Left lobe of liver (tissue), 2 donors: Measurements from ENCODE around the gene TRIM9. TPM values are rescaled to one million over a fixed set of nuclear protein-coding genes. Genes with fewer than 3 reads are reported as not detected.

Source experiments
- ATAC-seq: fragments of 200-7000 bp; cut with Tn5 transposase; one replicate; pipeline ENCODE4 v1.9.1; 2020; ENCODE audit warnings: mild to moderate bottlenecking, moderate library complexity
- DNase-seq: peaks from one replicate; pipeline ENCODE4 v3.0.0-alpha.2; 2020; ENCODE audit warnings: low spot score
- total RNA-seq: library from RNA; stranded (reverse); gene quantifications from one replicate; pipeline ENCODE4 v1.2.1, GENCODE V29; 2021
- donor health status: DM: no; HTN: no; CAD: no; lungs with moderate emphysema.
- donor health status: DM: no; HTN: yes; CAD: no.

The TRIM9 gene
- 0.20 TPM for total RNA-seq

DNA sequence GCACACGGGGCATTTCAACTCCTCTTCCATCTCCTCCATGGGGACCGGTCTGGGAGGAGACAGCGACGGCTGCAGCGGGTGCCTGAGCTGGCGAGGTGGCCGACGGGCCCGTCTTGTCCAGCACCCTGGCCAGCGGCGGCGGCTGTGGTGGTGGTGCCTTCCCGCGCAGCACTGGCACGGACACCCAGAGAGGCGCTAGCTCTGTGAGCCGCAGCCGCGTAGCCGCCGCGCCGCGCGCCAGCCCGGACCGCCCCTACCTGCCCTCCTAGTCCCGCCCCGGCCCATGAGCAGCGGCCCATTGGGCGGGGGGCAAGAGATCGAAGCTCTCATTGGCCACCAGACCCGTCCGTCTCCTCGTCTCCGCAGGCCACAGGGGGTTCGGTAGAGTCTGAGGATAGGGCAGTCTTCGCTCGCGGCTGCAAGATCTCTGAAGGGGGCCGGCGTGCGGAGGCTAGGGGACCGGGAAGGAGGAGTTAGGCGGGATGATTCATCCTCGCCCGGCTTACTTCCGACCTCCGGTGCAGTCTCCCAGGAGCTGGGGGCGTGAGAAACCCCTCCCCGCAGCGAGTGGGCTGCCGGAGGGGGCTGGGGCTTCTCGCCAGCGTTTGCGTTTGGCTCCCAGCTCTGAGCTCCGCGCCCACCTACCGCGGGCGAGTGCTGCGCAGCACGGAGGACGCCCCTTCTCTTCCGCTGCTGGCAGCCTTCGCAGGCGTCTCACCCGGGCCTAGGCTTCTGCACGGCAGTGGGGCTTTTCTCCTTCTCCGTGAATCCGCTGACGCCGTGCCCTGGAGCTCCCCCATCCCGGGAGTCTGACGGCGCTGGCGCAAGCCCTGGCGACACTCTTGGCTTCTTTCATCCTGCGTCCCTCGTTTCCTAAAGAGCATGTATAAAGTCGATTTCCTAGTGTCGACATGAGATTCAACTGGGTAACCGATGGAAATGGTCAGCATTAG lies at the start of gene TRIM9:
TSS of gene TRIM9 (minus strand) at position 205 of the 953 bp plus-strand sequence. CDS start at position 39, 166 bp downstream.
- ATAC-seq = peak; percentile 97
- peak; percentile 88 for DNase-seq

- no peak for ATAC-seq
- DNase-seq = no peak
Observed at GRCh38 chr14:51140856-51141255, 46.0 kb upstream of the TRIM9 start.

GRCh38 chr14:51140338-51140737 lies 45.4 kb upstream of the TRIM9 start:
- ATAC-seq (no peak), DNase-seq (no peak)

- DNase-seq (no peak), ATAC-seq (peak; percentile 30)
Observed at GRCh38 chr14:51139121-51139681, 44.3 kb upstream of the TRIM9 start.

DNA sequence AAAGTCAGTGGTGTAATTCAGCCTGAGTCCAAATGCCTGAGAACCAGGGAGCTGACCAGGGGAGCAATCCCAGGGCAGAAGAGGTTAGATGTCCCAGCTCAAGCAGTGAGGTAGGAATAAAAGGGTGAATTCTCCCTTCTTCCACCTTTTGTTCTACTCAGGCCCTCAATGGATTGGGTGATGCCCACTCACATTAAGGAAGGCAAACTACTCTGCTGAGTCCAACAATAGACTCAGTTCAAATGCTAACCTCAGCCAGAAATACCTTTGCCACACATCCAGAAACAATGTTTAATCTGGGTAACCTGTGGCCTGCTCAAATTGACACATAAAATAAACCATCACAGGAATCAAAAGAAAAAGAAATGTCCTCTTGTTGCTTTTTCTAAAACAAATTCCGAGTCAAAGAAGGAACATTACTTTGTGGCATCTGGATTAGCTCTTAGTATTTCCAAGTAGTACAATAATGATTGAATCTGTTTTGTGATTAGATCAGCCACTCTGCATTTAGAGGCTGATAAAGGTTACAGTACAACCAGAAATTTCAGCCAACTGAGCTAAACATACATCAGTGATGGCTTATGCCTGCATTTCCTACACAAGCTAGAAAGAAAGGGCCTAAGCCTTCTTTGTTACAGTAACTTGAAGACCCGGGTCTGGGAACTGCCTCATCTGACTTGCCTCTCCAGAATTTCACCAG lies 43.6 kb upstream of the TRIM9 start:
- ATAC-seq = no peak
- no peak for DNase-seq

GRCh38 chr14:51131516-51131915 lies 36.6 kb upstream of the TRIM9 start:
- ATAC-seq (no peak), DNase-seq (no peak)

DNA sequence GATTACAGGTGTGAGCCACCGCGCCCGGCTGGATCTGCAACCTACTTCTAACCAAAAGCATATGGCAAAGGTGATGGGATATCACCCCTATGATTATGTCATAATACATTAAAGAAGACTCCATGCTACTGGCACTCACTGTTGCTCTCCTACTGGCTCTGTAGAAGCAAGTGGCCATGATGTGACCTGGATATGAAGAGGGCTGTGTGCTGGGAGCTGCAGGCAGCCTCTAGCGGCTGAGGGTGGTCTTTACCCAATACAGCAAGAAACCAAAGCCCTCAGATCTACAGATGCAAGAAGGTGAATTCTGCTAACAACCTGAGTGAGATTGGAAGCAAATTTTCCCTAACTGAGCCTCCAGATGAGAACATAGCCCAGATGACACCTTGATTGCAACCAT lies 34.2 kb upstream of the TRIM9 start:
- ATAC-seq (no peak), DNase-seq (no peak)

- no peak for DNase-seq
- ATAC-seq = no peak
Observed at GRCh38 chr14:51124029-51124428, 29.1 kb upstream of the TRIM9 start.

DNA sequence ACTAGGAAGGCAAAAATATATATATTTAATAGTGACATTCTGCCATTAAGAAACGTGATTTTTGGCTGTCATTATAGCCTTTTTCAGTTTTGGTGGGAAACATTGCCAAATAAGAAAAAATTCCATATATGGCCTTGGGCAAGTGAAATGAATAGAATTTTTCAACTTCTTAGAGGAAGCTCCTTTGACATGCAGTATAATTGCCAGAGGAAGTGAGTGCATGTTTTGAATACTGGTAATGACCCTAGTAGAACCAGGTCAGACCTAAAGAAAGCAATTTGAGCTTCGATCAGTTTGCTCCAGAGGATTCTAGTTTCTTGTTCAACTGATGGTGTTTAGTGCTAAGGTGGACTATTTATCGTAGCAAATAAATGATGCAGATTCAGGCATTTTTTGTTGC lies 26.2 kb upstream of the TRIM9 start:
- ATAC-seq (no peak), DNase-seq (no peak)

DNA sequence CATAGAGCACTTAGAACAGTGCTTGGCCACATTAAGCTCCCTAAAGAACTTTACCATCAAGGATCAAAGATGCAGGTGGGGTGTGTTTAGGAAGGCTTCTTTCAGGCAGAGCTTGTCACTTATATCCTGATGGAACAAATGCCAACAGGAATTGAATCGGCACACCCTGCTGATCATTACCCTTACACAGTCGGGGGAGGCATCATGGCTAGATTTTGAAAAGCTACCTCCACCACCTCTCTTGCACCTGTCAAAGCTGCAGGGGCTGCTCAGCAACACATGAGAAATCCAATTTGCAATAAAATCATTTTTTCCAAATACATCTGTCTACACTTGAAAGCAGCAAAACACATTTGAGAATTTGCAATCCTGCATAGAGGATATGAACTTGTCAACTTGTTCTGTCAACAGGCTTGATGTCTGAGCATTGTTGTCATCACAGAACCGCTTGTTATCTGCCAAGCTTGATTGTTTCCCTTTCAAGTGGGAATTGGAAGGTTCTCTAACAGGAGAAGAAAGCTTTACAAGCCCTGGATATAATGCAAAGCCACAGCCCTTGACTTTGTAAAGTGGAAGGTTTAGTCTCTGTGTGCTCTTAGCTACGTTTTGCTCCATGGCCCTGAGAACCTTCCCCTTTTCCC lies 24.6 kb upstream of the TRIM9 start:
- DNase-seq = no peak
- no peak for ATAC-seq

- DNase-seq (no peak), ATAC-seq (no peak)
Observed at GRCh38 chr14:51118993-51119392, 24.1 kb upstream of the TRIM9 start.

GRCh38 chr14:51117593-51117992 lies 22.7 kb upstream of the TRIM9 start:
- no peak for DNase-seq
- ATAC-seq = no peak

DNA sequence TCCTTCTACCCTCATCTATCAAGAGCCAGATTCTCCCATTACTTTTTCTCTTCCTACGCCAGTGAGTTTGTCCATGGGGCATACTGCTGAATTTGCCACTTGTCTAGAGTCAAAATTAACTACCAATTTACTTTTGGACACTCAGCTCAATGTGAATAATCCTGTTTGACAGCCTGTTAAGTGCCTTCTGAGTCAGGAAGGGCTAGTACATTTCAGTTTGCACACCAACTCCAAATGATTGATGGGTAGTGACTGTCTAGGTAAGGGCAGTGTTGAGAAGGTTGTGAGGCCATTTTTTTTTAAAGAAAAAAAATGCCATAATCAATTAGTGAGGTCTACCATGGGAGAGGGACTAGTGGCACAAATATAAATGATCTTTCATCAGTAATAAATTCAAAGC lies 21.8 kb upstream of the TRIM9 start:
- ATAC-seq = no peak
- DNase-seq = no peak

DNA sequence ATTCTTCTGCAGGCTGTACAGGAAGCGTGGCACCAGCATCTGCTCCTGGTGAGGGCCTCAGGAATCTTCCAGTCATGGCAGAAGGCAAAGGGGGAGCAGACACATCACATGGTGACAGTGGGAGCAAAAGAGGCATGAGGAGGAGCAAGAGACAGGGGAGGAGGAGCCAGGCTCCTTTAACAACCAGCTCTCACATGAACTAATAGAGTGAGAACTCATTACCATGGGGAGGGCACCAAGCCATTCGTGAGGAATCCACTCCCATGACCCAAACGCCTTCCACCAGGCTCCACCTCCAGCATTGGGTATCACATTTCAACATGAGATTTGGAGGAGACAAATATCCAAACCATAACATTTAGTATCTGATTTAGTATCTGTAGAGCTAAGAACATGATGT lies 14.7 kb upstream of the TRIM9 start:
- no peak for ATAC-seq
- DNase-seq = no peak

DNA sequence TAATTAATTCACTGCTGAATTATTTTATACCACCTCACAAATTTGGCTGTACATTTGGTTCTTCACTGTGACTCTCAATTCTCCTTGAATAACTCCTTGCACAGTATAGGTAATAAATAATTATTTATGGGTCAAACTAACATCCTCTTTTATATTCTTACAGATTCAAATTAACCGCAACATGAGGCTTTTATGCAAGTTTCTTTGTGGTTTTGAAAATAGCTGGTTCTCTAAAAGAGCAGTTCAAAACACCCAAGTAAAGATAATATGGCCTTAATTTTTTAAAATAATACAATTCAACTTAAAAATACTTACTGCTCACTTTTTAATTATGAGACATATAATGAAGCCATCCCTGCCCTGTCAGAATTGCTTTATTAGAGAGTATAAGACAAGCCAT lies 12.9 kb upstream of the TRIM9 start:
- DNase-seq (no peak), ATAC-seq (no peak)

- DNase-seq (no peak), ATAC-seq (no peak)
Observed at GRCh38 chr14:51104467-51104866, 9.6 kb upstream of the TRIM9 start.

DNA sequence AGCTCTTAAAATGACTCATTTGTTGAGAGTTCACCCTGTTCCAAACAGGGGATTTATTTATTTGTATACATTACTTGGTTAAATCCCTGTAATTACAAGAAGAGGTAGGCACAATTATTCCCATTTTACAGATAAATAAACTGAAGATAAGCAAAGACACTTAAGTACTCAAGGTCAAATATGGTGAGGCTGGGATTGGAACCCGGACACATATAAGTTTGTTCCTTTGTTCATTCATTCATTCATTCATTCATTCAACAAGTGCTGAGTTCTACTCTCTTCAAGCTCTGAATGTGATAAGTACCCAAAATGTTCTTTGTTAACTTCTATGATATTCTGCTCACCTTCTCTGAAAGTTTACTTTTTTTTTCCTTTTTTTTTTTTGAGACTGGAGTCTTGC lies 2.4 kb upstream of the TRIM9 start:
- DNase-seq (no peak), ATAC-seq (no peak)

GRCh38 chr14:51096870-51097269 lies 2.0 kb upstream of the TRIM9 start:
- no peak for DNase-seq
- ATAC-seq = no peak

DNA sequence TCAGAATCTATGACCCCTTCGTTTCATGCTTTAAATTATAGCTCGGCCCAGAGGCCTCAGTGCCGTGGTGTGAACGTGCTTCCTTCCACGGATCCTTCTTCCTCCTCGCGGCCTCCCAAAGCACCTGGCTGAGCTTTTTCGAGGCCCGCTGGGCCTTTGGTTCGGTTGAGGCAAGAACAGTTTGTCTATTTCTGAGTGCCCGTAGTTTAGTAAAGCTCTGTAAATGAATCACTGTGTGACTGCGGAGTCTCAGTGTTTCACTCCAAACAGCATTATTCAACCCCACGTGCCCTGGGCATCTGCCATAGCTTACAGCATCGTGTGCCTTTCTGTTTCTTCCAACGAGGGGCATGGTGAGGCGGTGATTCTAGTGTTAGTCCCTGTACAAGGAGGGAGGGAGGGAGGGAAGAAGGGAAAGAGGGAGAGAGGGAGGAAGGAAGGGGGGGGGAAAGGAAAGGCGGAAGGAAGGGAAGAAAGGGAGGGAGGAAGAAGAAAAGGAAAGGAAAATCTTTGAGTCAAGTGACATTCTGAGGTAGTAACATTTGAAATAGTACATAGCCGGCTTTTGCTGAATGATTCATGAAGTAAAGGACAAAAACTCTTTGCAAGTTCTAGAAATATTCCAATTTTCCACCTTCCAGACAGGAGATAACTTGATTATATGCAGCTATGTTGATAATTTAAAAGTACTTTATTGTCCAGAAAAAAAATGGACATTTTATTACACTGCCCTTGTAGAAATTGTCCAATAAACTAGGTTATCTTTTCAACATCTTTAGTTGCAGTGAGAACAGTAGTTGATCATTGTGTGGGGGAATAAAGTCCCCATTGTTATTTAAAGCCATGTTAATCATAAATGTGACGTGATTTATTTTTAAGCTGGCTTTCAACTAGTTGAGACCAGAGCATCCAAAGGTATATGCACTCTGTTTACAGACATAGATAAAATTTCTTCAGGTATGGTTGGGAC lies 1.2 kb upstream of the TRIM9 start:
- ATAC-seq = peak; percentile 3

DNA sequence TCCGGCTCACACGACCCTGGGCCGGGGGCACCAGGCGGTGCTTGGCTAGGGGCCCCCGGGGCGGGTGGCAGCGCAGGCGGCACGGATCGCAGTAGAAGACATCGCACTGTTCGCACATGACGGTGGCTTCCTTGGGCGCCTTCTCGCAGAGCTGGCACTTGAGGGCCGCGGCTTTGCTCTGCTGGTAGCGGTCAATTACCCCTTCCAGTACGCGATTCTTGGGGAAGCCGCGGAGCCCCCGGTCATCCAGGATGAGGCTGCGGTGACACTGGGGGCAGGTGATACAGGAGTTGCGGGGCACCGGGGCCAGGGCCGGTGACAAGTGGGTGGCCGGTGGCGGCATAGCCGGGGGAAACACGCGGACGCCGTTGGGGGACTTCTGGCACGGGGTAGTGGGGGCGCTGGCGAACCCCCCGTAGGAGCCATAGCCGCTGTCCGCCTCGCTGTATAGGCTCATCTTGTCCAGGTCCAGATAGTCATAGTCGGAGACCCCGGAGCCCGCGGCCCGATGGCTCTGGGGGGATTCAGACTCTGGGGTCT lies 553 bp downstream of the TRIM9 start:
- ATAC-seq = no peak
- DNase-seq = no peak

More for the DNA sequence above, 1.2 kb upstream of the TRIM9 start:
- no peak for DNase-seq
